Raji (cell line): ENCODE results near the gene IL1RL2.

Experiments
- POLR2A ChIP-seq: IDR thresholded peaks from 2 replicates; pipeline ENCODE4 v1.6.1; 2011; ENCODE audit warnings: low read depth, low read length, control low read depth; ENCODE audit not compliant: insufficient read depth

IL1RL2 gene

DNA sequence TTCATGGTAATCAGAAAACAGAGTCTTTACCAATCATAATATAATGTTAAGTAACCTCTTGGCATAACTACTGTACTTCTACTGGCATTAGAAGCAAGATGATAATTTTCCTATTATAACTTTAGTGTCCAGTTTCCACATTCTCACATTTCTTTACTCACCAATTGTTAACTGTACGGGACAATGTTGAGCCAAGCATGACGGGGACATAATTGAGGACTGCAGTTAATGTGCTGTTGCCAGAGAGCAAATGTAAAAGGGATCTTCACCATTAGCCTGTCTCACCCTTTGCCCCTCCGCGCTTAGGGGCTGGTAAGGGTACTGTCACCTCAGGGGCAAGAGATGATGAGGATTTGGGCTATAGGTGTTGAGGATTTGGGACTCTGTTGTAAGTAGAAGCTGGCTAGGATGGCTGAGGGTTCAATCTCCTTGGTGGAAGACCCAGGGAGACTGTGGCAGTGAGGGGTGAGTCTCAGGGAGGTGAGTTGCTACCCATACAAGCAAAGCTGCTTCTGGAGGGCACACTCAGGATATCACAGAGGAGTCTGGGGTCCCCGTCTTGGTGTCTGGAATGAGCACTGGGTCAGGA, 70.1 kb downstream of the IL1RL2 start:
- TF ChIP-seq POLR2A: no peak

DNA sequence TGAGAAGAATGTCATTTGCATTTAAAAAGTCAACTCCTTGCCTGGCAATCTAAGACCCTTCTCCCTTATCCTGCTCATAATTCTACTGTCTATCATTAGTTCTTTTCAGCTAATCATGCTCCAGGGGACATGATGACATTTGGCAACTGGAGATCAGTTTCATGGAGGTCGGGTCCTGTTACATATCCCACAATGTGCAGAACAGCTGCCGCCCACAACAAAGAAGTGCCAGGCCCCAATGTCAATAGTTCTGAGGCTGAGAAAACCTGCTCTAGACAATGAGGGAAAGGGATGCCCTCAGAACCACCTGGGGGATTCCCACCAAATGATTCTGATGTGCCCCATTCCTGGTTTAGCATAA, 71.2 kb downstream of the IL1RL2 start:
- no peak for TF ChIP-seq POLR2A

DNA sequence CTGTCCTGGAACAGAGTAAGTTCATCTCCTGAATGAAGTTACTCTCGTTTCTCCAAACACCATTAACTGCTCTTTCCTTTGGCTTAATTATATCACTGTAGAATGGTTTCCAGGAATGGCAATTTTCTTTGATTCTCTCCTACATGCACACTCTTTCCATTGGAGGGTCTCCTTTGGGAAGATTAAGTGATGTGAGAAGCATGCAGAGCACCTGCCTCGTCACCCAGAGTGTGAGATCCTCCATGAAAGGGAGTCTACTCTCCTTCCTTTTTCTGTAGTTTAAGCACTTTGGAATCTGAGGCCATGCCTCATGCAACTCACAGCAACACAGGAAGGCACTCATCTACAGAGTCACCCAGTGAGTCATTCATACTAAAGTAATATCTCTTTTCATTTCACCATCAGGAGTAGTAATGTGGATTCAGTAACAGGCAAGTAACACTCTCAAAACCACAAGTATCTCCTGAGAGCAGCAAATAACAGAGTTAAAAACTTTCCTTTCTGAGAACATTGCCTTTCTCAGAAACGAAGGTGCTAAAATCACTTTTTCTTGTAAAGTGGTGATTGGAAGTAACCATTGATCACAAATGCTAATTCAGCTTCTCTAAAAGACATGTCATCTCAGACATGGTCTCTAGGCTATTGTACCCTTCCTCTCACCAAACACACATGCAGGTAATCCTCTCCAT, 71.7 kb downstream of the IL1RL2 start:
- TF ChIP-seq POLR2A: no peak

DNA sequence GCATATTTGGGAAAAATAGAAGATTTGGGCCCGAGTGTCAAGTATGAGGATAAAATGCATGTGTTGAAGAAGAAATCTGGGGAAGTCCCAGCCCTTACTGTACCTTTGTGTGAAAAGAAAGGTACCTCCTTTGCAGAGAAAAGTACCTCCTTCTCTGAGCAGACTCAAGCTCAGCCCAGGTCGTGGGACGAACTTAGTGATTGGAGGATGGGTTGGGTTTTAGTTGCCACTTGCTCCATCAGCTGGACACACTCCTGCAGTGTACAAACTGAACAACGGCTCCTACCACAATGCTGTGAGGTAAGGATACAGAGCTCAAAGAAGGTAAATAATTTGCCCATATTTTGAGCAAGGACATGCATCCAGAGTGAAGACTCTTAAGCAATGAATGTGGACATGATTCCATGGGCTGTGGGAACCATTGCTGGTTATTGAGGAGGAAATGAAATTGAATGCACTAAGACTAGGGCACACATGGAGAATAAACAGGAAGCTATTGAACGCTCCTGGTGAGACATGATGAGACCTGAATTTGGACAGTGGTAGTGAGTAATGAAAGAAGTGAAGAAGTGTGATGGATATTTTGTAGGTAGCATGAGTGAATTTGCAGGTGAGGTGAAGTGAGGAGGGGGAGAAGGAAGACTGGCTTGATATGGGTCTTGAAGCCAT, 74.8 kb downstream of the IL1RL2 start:
- TF ChIP-seq POLR2A: no peak

DNA sequence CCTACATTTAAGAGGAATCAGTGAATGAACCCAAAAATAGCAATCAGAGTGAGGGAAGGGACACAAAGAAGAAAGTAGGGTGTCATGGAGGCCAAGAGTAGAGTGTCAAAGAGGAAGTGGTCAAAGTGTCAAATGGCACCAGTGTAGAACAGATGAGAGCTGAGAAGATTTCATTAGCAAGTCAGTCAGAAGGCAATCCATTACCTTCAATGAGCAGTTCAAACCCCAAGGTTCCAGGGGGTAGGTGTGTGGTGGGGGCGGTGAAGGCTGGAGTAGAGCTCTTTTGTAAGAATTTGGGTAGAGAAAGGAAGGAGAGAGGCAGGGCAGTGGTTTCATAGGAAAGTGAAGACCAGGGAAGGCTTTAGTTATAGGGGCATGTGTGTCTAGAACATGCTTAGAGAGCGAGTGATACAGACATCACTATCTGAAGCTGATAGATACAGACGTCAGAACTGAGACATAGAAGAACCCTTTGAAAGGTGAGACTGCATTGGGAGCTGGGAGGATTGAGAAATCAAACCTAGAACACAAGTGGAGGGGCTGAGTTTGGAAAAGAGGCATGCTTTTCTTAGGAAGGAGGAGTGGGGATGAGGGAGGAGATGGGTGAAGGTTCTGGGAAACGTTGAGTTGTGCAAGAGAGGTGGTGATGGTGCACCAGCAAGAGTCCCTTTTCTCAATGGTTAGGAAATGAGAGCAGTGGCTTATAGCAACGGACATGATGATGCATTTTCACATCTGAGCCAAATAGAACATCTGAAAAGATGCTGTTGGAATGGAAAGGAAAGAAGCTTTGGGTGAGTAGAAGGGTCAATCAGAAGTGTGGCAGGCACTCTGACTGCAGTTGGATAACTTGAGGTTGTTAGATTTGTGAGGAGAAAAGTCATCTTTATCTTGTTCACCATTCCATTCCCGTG, 75.7 kb downstream of the IL1RL2 start:
- no peak for TF ChIP-seq POLR2A

DNA sequence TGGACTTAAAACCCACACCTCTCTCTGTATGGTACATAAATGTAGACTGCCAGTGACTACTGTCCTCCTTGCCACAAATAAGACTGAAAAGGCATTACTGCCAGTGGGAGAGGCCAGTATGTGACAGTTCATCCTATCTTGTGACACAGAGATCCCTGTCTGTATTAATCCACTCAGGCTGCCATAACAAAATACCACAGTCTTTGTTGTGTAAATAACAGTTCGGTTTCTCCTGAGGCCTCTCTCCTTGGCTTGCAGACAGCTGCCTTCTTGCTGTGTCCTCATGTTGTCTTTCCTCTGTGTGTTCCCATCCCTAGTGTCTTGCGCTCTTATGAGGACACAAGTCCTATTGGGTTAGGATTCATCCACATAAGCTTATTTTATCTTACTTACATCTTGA, 78.1 kb downstream of the IL1RL2 start:
- no peak for TF ChIP-seq POLR2A

DNA sequence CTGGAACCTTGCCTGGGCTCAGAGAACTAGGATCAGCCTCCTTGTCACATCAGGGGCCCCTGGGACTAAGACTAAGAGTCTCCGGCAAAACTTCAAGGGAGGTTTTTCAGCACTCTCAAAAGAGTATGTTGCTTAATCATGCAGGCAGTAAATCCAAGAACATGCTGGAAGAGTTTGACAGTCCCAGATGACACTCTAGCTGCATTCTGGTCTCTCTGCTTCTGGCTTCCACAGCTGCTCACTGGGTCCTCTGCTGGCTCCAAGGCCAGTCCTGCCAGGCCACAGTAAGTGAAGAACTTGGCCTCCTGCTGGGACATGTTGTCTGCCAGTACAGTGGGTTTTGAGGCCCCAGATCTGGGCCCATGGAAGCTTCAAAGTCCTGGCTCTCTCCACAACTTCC, 79.4 kb downstream of the IL1RL2 start:
- no peak for TF ChIP-seq POLR2A

DNA sequence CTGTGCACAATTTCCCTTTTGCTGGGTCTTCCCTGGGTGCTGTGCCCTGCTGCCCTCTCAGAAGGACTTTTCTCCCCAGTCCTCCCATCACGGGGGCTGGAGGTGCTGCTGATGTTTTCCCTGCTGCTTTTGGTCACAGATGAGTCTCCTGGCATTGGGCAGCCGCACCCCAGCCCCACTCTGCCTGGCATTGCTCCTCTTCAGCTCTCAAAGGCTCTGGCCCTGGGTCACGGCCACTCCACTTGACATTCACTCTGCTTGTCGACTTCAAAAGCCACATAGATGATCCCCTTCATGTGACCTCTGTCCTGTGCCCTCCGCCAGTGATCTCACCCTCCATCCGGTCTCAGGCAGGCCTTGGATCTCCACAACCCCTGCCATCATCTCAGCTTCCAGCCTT, 81.0 kb downstream of the IL1RL2 start:
- no peak for TF ChIP-seq POLR2A

DNA sequence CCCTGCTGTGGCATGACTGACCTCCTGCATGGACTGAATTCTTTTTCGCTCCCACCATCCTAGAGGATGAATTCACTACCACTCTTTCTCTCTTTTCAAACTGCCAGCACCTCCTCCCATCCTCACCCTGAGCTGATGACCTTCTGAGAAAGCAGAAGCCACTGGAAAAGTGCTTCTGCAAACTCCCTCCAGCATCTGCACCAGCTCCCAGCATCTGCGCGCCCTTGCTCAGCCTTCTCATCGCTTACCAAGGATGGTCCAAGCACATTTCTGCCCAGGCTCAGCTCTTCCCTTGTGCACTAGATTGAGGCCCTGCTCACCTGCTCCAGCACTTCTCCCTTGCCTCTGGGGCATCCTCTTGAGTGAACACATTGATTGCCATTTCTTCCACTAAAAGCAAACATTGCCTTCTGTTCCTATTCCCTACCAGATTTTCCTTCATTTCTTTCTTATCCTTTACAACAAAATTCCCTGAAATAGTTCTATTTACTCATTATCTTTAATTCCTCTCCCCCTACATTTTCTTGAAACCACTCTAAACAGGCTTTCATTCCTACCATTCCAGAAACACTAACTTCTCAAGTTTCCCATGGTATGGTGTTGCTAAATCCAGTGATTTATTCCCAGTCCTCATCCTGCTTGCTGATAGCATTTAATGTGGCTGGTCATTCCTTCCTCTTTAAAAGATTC, 81.8 kb downstream of the IL1RL2 start:
- no peak for TF ChIP-seq POLR2A

DNA sequence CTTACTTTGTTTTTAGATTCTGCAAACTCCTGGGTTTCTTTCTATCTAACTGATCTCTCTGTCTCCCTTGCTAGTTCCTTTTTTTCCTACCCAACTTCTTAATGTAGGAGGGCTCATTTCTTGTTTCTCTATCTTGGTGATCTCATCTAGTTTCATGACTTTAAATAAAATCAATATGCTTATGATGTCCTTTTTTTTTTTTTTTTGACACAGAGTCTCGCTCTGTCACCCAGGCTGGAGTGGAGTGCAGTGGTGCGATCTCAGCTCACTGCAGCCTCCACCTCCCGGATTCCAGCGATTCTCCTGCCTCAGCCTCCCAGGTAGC, 82.3 kb downstream of the IL1RL2 start:
- TF ChIP-seq POLR2A: no peak

DNA sequence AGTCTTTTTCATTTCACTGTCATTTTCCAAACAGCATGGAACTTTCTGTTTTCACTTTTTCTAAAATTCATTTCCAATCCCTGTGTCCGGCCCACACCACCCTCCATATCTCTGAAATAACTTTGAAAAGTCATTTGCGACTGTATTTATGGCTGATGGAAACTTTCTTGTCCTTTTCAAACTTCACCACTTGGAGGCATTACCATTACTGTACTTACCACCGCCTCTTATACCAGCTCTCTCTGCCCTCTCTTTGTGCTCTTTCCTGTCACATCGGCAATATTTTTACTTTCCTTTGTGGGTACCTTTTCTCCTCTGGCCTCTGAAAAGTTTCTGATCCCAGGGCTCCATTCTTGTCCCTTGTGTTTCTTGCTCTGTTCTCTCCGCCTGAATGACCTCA, 85.0 kb downstream of the IL1RL2 start:
- TF ChIP-seq POLR2A: no peak

DNA sequence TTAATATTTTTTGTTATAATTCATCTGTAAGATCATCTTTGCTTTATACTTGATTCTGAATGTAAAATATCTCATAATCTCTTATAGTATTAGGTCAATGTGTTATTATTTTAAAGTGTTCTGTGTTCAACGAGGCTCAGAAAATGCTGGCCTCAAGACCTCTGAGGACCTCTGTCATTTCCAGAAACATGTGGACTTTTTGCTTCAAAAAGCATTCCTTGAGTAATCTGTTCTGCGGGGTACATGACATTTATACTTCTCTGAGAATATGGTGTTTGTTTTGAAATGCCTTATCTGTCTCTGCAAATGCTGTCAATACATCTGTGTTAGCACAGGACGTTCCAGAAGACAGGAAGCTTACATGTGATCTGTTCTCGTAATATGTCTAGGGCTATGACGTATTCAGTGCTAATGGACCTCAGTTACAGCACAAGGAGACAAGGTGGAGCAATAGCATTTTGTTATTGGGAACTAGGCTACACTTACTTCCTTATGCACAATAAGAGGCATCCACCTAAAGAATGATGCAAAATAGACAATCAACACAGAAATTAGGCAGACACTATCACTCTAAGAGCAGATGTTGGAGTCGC, 86.9 kb downstream of the IL1RL2 start:
- no peak for TF ChIP-seq POLR2A

DNA sequence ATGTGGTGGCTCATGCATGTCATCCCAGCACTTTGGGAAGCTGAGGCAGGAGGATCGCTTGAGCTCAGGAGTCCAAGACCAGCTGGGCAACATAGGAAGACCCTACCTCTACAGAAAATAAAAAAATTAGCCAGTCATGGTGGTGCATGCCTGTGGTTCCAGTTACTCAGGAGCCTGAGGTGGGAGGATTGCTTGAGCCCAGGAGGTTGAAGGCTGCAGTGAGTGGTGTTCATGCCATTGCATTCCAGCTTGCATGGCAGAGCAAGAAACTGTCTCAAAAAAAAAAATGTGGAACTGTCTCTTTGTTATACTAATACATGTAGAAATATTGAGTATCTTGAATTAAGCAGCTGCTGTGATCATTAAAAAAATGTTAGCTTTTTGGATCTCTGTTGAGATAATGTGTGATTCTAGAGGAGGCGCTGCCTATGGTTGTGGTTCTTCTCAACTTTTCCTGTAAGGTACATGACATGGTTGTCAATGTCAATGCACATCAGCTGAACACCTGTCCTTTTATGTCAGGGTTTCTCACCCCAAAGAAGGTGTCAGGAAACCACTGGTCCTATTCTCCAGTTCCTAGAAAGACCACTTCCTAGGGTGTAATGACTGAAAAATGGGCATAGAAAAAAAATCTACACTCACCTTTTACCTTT, 89.9 kb downstream of the IL1RL2 start:
- TF ChIP-seq POLR2A: no peak

DNA sequence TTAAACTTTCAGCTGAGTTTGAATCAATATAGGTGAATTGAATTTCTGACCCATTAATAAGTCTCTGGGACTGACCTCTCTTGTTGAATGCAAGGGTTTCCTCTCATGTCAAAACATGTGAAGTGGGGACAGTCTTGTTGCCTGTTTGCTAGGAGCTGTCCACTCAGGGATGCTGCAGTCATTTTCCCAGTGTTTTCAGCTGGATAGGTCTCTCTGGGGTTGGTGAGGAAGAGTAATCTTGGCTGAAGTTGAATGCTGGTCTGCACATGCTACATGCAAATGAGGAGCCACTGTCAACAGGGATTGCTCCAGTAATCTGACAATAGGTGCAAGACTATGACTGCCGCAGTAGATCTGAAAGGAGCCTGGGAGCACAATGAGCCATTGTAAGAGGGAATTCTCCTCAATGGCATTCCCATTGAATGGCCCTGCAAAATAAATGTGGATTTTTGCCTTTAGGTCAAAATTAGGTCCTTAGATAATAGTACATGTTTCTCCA, 90.4 kb downstream of the IL1RL2 start:
- no peak for TF ChIP-seq POLR2A
